ENCODE results near the gene SCAF11. TPM values are rescaled to one million over a fixed set of nuclear protein-coding genes. Genes with fewer than 3 reads are reported as not detected.
A peak's percentile ranks its signal among the peaks of the same experiment; 100 is the strongest.

SCAF11 gene
- total and polyA plus RNA-seq, 8 donors = 17.4 to 246 (median 97.6) TPM

DNA sequence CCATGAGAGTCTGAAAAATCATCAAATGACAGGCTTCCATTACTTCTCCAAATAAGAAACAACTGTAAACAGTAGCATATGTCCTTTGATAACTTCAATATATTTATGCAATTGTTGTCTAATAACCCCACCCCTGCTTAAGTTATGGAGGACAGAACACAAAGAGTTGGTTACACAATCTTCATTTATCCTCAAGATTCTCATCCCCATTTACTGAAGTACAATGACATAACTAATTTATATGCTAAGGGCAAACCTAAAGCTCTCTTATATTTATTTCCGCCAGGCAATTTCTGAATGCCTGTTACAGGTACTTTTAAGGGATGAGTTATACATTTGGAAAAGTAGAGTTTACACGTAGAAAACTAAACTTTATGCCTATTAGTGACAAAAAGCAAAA is 12.3 kb downstream of the SCAF11 start:
- no peak for DNase-seq
- Histone ChIP-seq H3K27me3 (no peaks in the 10 kb centered on the region), H3K4me1 (peaks cover 16 to 97% (median 61%) of the 10 kb centered on the region in 4 donors), H3K27ac (no peak overlapping the region), H3K36me3 (peaks cover 0 to 3% (median 0%) of the 10 kb centered on the region in 4 donors), H3K9me3 (no peaks in the 10 kb centered on the region), H3K4me3 (no peak overlapping the region)
- WGBS, 5 donors = 87 to 91% (median 89%) methylated on average over 2 of the region's 2 CpGs
- TF ChIP-seq EP300 (IDR thresholded peaks at IDR 0.05) (no peak), POLR2A (IDR thresholded peaks at IDR 0.05) (no peak), POLR2AphosphoS5 (IDR thresholded peaks at IDR 0.05) (no peak)
- TF ChIP-seq, protein P1, sequence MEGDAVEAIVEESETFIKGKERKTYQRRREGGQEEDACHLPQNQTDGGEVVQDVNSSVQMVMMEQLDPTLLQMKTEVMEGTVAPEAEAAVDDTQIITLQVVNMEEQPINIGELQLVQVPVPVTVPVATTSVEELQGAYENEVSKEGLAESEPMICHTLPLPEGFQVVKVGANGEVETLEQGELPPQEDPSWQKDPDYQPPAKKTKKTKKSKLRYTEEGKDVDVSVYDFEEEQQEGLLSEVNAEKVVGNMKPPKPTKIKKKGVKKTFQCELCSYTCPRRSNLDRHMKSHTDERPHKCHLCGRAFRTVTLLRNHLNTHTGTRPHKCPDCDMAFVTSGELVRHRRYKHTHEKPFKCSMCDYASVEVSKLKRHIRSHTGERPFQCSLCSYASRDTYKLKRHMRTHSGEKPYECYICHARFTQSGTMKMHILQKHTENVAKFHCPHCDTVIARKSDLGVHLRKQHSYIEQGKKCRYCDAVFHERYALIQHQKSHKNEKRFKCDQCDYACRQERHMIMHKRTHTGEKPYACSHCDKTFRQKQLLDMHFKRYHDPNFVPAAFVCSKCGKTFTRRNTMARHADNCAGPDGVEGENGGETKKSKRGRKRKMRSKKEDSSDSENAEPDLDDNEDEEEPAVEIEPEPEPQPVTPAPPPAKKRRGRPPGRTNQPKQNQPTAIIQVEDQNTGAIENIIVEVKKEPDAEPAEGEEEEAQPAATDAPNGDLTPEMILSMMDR (IDR thresholded peaks at IDR 0.05) = no peak
- intact Hi-C loops (cut with DNase I; ENCODE audit: low total_unique reads) = no loop called here

DNA sequence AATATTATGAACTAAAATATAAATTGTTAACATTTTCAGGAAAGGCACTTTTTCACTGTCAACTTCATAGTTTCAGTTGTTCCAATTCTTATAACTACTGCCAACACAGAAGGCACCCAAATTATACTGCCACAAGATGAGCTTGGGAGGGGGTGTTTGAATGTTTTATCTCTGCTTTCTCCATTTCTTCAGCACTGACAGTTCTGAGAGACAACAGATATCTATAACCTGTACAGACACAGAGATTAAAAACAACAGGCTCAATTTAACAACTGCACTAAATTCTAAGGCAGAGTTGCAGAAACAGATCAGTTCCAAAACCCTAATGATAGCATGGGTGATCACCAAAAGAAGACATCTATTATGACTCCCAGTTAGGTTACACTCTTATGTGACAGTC is 12.8 kb downstream of the SCAF11 start:
- Histone ChIP-seq H3K27me3 (no peaks in the 10 kb centered on the region), H3K4me1 (peaks cover 16 to 93% (median 58%) of the 10 kb centered on the region in 4 donors), H3K9me3 (no peaks in the 10 kb centered on the region), H3K36me3 (peaks cover 0 to 3% (median 0%) of the 10 kb centered on the region in 4 donors), H3K4me3 (no peak overlapping the region), H3K27ac (no peak overlapping the region)
- no peak for DNase-seq
- intact Hi-C loops (cut with DNase I; ENCODE audit: low total_unique reads) = no loop called here
- TF ChIP-seq, protein P1 (IDR thresholded peaks at IDR 0.05) = no peak
- TF ChIP-seq POLR2A (IDR thresholded peaks at IDR 0.05) (no peak), POLR2AphosphoS5 (IDR thresholded peaks at IDR 0.05) (no peak), EP300 (IDR thresholded peaks at IDR 0.05) (no peak)

DNA sequence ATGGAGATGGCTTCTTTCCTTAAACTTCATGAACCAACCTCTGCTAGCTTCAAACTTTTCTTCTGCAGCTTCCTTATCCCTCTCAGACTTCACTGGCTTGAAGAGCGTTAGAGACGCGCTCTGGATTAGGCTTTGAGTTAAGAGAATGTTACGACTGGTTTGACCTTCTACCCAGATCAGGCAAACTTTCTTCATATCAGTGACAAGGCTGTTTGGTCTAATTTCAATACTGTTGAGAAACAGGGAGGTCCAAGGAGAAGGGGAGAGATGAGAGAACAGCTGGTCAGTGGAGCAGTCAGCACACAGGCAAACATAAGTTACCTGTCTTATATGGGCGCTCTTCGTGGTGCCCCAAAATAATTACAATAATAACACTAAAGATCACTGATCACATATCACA is 14.9 kb downstream of the SCAF11 start:
- DNase-seq = peak in 1 of 2 donors; percentile 9

DNA sequence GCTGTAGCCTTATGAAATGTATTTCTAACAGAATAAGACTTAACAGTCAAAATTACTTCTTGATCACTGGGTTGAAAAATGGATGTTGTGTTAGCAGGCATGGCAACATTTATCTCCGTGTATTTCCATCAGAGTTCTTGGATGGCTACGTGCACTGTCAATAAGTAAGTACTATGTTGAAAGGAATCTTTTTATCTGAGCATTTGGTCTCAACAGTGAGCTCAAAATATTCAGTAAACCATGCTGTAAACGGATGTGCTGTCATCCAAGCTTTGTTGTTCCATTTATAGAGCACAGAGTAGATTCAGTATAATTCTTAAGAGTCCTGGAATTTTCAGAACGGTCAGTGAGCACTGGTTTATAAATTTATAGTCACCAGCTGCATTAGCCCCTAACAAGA is 15.5 kb downstream of the SCAF11 start:
- intact Hi-C loops (cut with DNase I; ENCODE audit: low total_unique reads) = no loop called here
- Histone ChIP-seq H3K27me3 (no peaks in the 10 kb centered on the region), H3K9me3 (no peaks in the 10 kb centered on the region), H3K4me1 (peaks cover 8 to 91% (median 48%) of the 10 kb centered on the region in 4 donors), H3K36me3 (peaks cover 0 to 6% (median 0%) of the 10 kb centered on the region in 4 donors), H3K4me3 (no peak overlapping the region), H3K27ac (no peak overlapping the region)
- 75 to 83% (median 83%) methylated on average over 4 of the region's 4 CpGs for whole genome bisulfite sequencing, 5 donors
- no peak for DNase-seq
- TF ChIP-seq, protein P1 (IDR thresholded peaks at IDR 0.05) = no peak

More for the DNA sequence above, 14.9 kb downstream of the SCAF11 start:
- intact Hi-C loops (cut with DNase I; ENCODE audit: low total_unique reads) = no loop called here
- H3K4me3 ChIP-seq = no peak overlapping the region
- WGBS, 5 donors = 65 to 86% (median 79%) methylated on average over 6 of the region's 6 CpGs
- no peak for TF ChIP-seq POLR2A (IDR thresholded peaks at IDR 0.05)
- TF ChIP-seq EP300 (IDR thresholded peaks at IDR 0.05) = no peak
- TF ChIP-seq, protein P1 (IDR thresholded peaks at IDR 0.05) = no peak
- TF ChIP-seq POLR2AphosphoS5 (IDR thresholded peaks at IDR 0.05) = no peak
- no peaks in the 10 kb centered on the region for H3K9me3 ChIP-seq
- H3K27me3 ChIP-seq = no peaks in the 10 kb centered on the region
- H3K36me3 ChIP-seq = peaks cover 0 to 6% (median 0%) of the 10 kb centered on the region in 4 donors
- H3K4me1 ChIP-seq = peaks cover 10 to 91% (median 51%) of the 10 kb centered on the region in 4 donors
- H3K27ac ChIP-seq = no peak overlapping the region
